ACHN (cell line): Measurements from ENCODE around the gene FUCA2.
"Not testable (repeated sequence)": the region's sequence is repeated elsewhere in the genome, so short reads cannot be mapped to it uniquely, and the experiment has no call there.

ENCODE experiments used
- DNase-seq: peaks from one replicate; pipeline ENCODE4 v3.0.0-alpha.2; 2015
- in situ Hi-C: cut with HindIII; loops from 2 replicates; pipeline ENCODE4 v1.10.0; 2017; ENCODE audit warnings: low sequenced_read_pairs, low pct_ligation_motif_present, low pct_unique_long_range_greater_than_20kb

FUCA2 gene

DNA sequence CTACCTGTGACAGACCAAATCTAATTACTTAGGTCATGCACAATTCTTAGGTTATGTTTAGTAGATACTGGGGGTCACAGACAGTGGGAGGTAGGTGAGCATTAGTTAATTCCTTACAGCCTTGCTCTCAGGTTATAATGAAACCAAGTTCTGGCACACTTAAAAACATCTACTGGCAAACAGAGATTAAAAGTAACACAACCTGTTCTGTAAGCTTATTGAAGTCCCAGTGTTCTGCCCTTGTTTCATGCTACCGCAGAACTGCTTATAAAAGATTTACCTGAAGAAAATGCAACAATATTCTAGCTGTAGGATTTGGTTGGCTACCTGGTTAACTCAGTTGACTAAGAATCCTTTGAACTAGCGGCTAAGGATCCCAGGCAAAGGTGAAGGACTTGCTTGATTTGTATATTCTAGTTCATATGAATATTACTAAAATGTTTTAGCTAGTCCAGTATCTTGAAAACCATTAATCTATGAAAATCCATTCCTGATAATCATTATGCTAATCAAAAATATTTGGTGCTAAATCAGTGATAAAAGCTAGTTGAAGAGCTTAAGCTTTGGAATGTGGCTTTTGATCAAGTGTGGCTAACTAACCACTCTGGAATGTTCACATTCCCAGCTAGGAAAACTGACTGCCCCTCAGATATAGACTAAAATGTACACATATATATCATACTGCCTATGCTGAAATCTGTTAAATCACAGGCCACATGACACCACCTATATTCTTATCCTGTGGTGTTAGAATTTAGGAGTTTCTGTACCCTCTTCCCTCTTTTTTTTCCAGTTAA lies 53.8 kb downstream of the FUCA2 start:
- peak; percentile 54 for DNase-seq
- in situ Hi-C loops, result no loop called here

DNA sequence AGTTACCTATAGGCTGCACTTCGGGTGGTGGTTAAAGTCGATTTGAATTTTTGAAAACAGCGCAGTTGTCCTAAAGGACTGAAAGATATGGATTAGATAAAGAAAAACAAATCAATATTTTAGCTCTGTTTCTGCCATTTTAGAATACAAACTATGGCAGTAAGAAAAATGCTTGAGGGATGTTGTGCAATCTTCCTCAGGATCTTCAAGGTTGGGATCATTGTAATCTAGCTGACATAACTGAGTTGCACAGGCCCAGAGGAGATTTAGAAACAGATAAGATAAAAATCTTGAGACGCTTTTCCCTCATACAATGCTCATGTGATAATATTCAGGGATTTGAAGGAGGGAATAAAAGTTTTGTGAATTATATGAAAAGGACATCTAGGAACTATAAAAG lies 60.0 kb downstream of the FUCA2 start:
- no peak for DNase-seq

DNA sequence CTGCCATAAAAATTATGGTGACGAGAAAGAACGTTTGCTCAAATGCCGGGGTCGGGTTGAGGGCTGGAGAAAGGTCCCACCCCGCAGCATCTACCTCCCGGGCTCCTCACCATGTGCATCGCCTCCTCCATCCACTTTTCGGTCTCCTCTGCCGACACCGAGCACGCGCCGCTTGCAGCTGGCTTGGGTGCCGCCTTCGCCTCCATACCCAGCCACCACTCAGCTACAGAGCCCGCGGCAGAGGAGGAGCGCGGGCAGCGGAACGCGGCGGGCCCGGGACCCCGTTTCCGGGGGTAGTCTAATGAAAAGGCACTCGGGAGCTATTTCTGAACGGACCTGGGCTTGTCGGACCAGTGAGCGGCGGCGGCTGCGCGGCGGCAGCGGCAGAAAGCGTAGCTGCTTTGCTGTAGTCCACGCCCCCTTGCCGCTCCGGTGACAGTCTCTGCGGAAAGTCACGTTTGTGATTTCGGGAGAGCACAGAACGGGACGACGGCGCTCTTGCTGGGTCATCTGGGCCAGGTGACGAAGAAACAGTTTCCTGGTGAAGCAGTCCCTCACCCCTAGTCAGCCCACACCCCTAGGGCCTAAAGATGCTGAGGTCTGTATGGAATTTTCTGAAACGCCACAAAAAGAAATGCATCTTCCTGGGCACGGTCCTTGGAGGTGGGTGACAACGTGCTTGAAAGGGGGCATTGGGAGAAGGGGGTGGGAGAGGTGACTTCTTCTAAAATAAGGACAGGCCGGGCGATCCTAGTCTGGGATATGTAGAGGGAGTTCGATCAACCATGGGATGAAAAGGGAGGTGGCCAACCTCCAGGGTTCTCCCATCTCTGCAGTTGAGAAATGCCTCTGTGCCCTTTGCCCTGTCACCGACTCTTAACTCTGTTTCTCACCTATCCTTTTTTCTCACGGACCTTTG lies 60.8 kb downstream of the FUCA2 start, which contains the start of the genes ADAT2 and PEX3:
Gene ADAT2, minus strand, starts transcription at position 243 of the 919 bp plus-strand sequence. Its CDS starts 37 bp downstream, at position 206.
Gene PEX3, plus strand, starts transcription at position 353 of the 919 bp plus-strand sequence. Its CDS starts 238 bp downstream, at position 591.
- in situ Hi-C loops, result no loop called here
- DNase-seq, result peak; percentile 91

More for the DNA sequence above, 60.0 kb downstream of the FUCA2 start:
- in situ Hi-C loops, result no loop called here

GRCh38 chr6:143449714-143450452 lies 61.6 kb downstream of the FUCA2 start:
- in situ Hi-C loops, result no loop called here
- DNase-seq, result peak; percentile 18

DNA sequence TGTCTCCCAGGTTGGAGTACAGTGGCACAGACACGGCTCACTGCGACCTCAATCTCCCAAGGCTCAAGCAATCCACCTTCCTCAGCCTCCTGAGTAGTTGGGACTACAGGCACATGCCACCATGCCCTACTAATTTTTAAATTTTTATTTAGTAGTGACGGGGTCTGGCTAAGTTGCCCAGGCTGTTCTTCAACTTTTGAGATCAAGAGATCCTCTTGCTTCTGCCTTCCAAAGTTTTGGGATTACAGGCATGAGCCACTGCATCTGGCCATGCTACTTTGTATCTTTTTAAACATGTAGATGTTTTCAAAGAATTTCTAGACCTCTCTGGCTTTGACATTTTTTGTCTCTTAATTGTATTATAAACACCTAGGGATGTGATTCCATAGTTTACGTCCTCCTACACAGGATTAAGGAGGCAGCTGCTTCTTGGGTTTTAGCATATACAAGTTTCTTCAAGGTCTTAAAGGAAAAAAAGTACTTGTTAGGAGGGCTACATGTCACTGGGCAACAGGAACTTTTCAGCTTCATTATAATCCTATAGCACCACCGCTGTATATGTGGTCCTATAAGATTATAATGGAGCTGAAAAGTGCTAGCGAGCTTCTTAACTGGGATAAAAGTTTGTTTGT lies 62.3 kb downstream of the FUCA2 start:
- DNase-seq, result no peak
- in situ Hi-C loops, result no loop called here

GRCh38 chr6:143447865-143448264 lies 63.7 kb downstream of the FUCA2 start:
- DNase-seq, in situ Hi-C loops: not testable (repeated sequence)
